HG03159 (cell line): ENCODE results near the gene AUTS2.

ENCODE experiments used
- ATAC-seq: cut with Tn5 transposase; IDR thresholded peaks from one replicate; pipeline ENCODE4 v1.9.1; 2021; ENCODE audit warnings: mild to moderate bottlenecking, moderate library complexity; ENCODE audit not compliant: unreplicated experiment

Gene AUTS2

DNA sequence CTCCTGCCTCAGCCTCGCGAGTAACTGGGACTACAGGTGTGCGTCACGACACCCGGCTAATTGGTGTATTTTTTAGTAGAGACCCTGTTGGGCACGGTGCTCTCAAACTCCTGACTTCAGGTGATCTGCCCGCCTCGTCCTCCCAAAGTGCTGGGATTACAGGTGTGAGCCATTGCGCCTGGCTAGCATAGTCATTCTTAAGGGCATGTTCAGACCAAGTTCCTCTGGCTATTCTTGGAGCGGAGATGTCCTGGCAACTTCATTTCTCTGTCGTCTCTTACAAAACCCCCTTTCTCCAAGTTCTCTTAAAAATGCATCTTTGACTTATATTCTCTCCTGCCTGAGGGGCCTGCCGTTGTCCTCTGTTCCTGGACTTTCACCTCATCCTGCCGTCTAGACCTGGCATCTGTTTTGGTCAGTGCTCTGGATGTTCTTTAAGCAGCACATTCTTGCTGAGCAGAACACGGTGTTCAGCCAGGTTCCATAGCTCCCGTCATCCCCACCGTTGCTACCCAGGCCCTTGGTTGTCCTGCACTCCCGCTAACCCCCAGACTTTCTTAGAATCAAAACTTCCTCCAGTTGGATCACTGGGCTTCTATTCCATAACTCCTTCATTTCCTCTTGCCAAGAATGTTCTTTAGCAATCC is 1023.8 kb downstream of the AUTS2 start:
- ATAC-seq: no peak

GRCh38 chr7:70622936-70623335 is 1024.7 kb downstream of the AUTS2 start:
- ATAC-seq: no peak

DNA sequence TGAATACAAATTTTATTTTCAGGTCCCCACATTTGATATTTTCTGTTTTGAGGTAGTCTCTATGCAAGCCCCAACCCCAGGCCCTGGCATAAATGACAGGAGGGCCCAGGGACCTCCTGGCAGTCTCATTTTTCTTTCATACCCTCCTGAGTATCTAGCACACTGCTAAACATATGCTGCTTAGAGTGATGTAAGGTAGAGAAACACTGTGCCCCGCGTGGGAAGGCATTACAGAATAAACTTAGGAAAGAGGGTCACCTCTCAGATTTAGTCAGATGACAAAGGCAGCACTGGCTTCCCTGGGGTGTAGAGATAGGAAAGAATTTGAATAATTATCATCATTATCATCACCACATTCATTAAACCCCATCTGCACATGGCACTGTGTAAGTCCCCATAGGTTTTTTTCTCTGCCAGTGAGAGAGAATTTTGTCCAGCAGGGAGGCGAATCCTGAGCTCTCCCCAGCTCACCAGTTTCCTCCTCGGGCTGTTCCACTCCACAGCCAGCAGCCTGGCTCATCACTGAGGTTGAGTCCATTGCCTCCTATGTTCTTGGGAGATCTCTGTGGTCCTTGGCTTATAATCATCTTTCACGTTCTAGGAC is 1026.3 kb downstream of the AUTS2 start:
- no peak for ATAC-seq

DNA sequence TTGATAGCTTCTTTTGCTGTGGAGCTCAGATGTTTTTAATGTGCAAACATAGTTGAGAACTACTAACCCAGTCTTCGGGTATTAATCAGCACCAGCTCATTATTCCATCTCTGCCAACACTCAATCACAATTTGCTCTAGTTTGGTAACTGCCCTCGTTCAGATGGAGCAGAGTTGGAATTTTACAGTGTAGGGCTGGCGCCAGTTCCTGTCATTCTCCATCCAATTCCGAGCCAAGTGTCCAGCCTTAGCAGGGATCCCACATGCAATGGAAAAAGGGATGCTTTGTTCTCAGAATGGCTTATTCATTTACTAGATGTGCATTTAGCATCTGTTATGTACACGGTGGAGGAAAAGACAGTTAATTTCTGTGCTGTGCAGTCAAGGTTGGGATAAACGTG is 1029.2 kb downstream of the AUTS2 start:
- no peak for ATAC-seq

DNA sequence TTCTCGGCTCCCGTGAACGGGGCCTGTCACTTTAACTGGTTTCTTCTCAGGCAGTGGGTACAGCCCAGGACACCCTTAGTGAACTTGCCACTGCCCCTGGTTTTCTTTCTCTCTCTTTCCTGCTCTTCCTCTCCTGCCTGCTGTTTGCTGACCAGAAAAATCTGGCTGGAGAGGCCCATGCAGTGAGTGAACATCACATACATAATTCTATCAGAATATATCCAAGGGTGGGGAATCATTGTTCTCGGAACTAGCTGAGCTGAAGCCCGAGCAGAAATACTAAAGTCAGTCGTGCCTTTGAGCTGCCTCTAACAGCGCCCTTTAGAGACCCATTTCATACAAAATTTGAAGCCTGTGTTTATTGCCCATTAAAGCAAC is 1032.2 kb downstream of the AUTS2 start:
- no peak for ATAC-seq

- no peak for ATAC-seq
Measured at GRCh38 chr7:70630818-70631457, 1032.7 kb downstream of the AUTS2 start.

DNA sequence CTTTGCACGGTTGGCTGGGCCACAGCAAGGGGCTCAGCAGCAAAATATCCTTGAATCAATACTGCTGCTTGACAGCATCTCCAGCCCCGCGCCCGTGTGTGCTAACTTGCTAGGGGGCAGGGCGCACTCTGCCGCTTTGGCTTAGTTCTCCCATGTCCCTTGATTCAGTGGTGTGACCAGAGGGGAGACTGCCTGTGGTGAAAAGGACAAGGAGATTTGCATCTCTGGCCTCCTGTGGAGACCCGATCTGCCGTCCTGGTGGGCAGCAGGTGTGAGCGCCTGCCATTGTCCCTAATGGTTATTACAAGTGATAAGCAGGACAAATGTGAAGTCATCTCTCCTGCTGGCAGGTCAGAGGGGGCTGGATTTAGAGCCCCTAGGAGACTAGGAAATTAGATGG is 1033.4 kb downstream of the AUTS2 start:
- no peak for ATAC-seq

- no peak for ATAC-seq
Measured at GRCh38 chr7:70632400-70632799, 1034.1 kb downstream of the AUTS2 start.

DNA sequence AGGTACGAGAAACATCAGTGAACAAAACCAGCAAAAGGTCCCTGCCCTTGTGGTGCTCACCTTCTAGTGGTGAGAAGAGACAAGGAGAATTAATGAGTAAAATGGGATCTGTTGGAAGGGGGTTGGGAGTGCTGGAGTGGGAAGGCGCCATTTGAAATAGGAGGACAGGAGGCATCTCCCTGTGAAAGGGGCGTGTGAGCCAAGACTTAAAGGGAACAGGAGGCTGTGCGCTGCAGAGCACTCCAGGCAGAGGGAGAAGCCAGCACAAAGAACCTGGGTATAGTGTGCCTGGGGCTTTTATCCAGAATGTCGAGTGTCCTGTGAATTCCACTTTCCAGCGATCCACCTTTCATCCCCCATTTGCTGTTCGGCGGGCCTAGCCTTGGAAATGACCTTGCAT is 1035.8 kb downstream of the AUTS2 start:
- no peak for ATAC-seq

GRCh38 chr7:70634610-70635068 is 1036.4 kb downstream of the AUTS2 start:
- ATAC-seq: no peak

DNA sequence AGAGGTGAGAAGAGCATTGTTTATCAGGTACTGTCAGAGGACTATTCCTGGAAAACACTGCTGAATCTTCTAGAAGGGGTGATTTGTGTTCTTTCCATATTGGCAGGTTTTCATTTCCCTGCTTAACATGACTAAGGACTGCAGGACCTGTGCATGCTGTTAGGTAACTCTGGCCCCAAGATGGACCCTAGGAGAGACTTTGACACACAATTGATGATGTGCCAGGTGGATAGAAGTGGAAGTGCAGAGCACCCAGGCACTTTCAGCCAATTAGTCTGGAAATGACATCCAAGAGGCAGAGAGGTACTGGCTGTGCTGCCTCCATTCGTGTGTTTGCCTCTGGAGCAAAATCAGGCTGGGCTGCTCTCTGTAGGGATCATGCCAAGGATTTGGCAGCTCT is 1037.4 kb downstream of the AUTS2 start:
- no peak for ATAC-seq

DNA sequence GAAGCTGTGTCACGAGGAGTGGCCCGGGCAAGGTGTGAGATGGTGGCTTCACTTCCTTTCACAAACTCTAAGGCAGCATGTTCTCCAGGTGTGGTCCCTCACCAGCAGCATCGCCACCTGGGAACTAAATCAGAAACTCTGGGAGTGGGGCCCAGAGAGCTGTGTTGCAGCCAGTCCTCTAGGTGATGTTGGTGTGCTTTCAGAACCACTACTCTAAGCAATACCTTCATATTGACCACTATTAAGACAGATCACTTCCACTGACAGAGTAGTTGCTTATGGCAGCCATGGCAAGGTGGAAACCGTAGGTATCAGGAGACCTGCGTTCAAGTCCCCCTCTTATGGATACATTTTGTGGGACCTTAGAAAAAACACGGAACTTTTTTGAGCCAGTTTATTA is 1037.9 kb downstream of the AUTS2 start:
- no peak for ATAC-seq

GRCh38 chr7:70637726-70638125 is 1039.5 kb downstream of the AUTS2 start:
- ATAC-seq: no peak

- no peak for ATAC-seq
Measured at GRCh38 chr7:70638158-70639107, 1040.2 kb downstream of the AUTS2 start.

DNA sequence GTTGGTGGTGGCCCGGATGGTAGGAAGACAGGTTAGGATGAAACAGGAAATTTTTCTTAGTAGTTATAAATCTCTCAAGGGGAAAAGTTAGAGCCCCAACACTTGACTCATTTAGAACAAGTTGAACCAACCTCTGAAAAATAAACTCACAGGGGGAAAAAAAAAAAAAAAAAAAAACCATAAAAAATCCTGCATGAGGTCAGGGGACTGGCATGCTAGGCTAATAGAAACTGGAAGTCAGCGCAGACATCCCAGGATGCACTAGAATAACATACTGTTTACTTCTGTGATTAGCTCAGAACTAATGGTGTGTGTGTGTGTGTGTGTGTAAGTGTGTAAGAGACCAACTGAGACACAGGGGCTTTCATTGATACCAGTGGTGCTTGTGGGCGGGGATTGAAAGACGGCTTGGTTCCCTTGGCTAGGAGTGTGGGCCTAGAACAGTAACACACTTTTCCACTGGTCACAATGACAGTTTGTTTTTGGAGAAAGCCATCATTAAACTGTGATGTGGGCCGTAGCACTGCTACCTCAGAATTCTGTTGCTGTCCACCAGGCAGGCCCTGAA is 1042.1 kb downstream of the AUTS2 start:
- ATAC-seq: no peak

- no peak for ATAC-seq
Measured at GRCh38 chr7:70641882-70642281, 1043.6 kb downstream of the AUTS2 start.

DNA sequence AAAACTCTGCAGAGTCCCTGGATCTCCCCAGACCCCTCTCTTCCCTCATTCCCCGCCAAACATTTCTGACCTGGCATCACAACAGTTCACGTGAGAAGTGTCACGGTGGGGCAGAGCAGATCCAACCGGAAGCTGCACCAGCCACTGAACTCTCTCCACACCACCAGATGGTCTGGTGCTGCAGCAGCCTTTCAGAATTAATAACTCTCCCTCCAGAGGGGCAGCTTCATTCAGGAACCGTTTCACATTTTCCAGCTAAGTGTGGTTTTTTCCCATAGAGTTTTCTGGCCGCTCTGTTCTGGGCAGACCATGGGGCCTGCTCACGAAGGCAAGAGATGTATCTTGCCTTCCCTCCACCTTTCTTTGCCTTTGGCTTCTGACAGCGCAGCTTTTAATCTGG is 1047.0 kb downstream of the AUTS2 start:
- ATAC-seq: no peak

- ATAC-seq: no peak
Measured at GRCh38 chr7:70645876-70646351, 1047.6 kb downstream of the AUTS2 start.

GRCh38 chr7:70646536-70647248 is 1048.4 kb downstream of the AUTS2 start:
- ATAC-seq: no peak

DNA sequence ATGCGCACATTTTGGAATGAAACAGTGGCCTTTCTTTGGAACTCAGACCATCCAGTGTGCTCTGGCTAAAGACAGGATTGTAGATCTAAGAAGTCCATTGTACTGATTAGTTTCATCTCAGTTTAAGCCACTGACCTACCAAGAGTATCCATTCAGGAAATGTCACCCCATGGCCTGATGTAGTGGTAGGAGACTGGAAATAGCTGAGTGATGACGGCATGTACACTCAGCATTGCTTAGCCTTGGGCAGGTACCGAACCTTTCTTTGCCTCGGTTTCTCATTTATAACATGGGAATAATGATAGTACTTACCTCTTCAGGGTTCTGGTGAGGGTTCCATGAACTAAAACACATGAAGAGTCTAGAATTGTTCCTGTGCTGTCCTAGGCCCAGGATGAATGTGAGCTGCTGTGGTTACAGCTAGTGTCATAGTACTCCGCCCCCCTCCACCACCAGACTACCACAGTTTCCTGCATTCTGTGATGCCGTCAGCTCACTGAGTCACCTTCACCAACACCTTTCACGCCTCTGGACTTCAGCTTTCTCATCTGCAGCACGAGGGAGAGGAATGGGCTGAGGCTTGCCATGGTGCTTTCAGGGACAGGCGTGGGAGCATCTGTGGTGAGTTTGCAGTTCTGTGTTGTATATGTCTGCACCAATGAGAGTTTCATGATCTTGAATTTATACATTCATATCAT is 1049.7 kb downstream of the AUTS2 start:
- peak; percentile 85 for ATAC-seq
